Activated CD4-positive, alpha-beta memory T cell treated with anti-CD3 and anti-CD28 coated beads for 36 hours (primary cell): ENCODE measurements around the gene HIVEP2. TPM values are rescaled to one million over a fixed set of nuclear protein-coding genes. Genes with fewer than 3 reads are reported as not detected.

Source experiments
- CTCF ChIA-PET: fragments of 350-600 bp; sonication (Branson Sonifier 250); formaldehyde crosslinking; loops from one replicate; lab custom pipeline; 2021; ENCODE audit warnings: antibody characterized with exemption, inconsistent platforms; lab: Charles Lee
- POLR2A ChIA-PET: fragments of 350-600 bp; sonication (Branson Sonifier 250); formaldehyde crosslinking; loops from one replicate; lab custom pipeline; 2021; ENCODE audit warnings: antibody characterized with exemption; lab: Charles Lee
- DNase-seq: peaks from one replicate; pipeline ENCODE4 v3.0.0-alpha.2; 2020
- H3K27ac Mint-ChIP-seq: one replicate; pipeline ENCODE4 v1.8.0; 2021; ENCODE audit warnings: mixed read lengths
- H3K27me3 Mint-ChIP-seq: one replicate; pipeline ENCODE4 v1.8.0; 2021; ENCODE audit warnings: mixed read lengths
- H3K36me3 Mint-ChIP-seq: one replicate; pipeline ENCODE4 v1.8.0; 2021; ENCODE audit warnings: mixed read lengths
- H3K4me1 Mint-ChIP-seq: one replicate; pipeline ENCODE4 v1.8.0; 2021; ENCODE audit warnings: low read depth, mixed read lengths
- H3K4me3 Mint-ChIP-seq: one replicate; pipeline ENCODE4 v1.8.0; 2021; ENCODE audit warnings: mild to moderate bottlenecking, mixed read lengths
- H3K9me3 Mint-ChIP-seq: one replicate; pipeline ENCODE4 v1.8.0; 2021; ENCODE audit warnings: mixed read lengths
- intact Hi-C: fragments of 100-400 bp; cut with micrococcal nuclease; formaldehyde crosslinking; loops from one replicate; pipeline ENCODE4 v1.15.1; 2023
- total RNA-seq, 2 experiments: library from RNA; stranded (reverse); gene quantifications; one replicate each; pipeline ENCODE4 v1.2.3, GENCODE V29; 2021

HIVEP2 gene
- total RNA-seq, 2 experiments from 2014 or later, result 24.3 to 25.1 TPM

DNA sequence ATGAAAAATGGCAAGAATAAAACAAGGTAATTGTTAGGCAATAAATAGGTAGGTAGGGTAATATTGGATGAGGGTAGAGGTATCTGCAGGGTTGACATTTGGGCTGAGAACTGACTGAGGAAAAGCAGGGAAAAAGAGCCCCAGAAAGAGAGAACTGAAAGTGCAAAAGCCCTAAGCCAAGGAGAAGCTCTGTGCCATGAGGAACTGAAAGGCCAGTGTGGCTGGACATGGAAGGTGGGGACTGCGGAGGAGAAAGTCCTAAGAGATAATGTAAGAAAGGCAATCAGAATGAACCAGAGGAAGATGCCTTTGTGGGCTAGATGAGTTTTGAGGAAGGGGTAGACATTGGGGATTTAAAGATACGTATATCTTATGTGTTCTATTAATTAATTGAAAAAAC is 9.9 kb upstream of the HIVEP2 start:
- Mint-ChIP-seq H3K9me3 (no peaks in the 10 kb centered on the region), H3K36me3 (peaks cover 2% of the 10 kb centered on the region), H3K27ac (no peak overlapping the region), H3K4me3 (no peak overlapping the region), H3K4me1 (peaks cover 17% of the 10 kb centered on the region), H3K27me3 (no peaks in the 10 kb centered on the region)
- ChIA-PET CTCF (no interaction called here), POLR2A (no interaction called here)
- intact Hi-C loops, result no loop called here
- DNase-seq, result no peak

DNA sequence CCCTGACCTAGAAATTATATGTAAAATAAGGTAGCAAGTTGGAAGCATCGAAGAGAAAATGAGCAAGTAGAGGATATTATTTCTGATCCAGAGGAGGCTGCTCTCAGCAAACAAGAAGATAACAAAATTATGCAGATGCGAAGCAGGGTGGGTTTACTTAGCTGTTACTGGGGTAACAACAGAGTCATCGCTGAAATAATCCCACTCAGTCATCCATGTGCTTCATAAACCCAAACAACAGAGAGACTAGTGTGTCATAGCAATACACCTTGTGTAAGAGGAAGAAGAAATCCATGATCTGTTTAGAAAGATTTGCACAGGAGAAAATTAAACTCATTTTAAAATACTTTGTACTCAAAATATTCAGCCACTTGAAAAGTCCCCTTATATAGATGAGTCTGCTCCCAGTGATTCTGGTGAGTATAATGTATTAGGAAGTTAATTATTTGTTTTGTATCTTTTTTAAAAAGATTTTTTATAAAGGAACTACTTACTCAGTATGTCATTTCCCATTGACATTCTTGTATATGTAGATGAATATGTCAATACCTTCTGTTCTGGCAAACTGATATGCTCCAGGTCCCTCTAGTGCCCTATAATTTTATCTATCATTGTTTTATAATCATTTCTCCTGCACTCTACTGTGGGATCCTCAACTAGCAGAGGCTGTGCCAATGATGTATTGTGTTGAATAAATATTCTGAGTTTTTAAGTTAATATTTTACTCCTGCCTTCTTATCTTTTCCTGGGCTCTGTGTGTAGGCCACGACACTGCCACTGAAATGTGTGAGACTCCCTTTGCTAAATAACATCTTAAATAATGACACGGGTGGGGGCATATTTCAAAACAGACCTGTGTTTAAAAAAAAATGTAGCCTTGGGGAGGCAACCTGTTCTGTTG is 8.6 kb upstream of the HIVEP2 start:
- intact Hi-C loops, result no loop called here
- no peaks in the 10 kb centered on the region for H3K9me3 Mint-ChIP-seq
- H3K27me3 Mint-ChIP-seq, result no peaks in the 10 kb centered on the region
- ChIA-PET CTCF (interaction anchor here (1.2 to 1.7 kb wide), 2 partner anchors 384 to 478 kb away, joined by 4 read pairs; no protein-coding TSS in a partner anchor), POLR2A (no interaction called here)
- H3K4me3 Mint-ChIP-seq, result no peak overlapping the region
- H3K27ac Mint-ChIP-seq, result no peak overlapping the region
- H3K4me1 Mint-ChIP-seq, result peaks cover 19% of the 10 kb centered on the region
- H3K36me3 Mint-ChIP-seq, result peaks cover 2% of the 10 kb centered on the region
- no peak for DNase-seq

DNA sequence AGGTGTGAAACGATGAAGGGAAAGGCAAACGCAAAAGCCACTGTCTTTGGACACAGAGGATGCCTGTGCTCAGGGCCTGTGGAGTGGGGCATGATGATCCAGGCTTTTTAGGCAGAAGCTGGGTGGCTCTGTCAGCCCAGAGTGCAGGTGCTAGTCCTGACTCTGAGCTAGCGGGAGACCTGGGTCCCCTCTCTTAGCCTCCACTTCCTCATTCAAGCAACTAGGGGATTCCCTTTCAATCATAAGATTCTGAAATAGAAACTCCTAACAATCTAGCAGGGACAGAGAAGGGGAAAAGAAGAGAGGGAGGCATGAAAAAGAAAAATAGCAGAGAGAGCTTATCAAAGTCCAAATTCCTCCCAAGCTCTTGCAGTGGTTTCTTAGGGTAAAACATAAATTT is 7.6 kb upstream of the HIVEP2 start:
- Mint-ChIP-seq H3K36me3 (peaks cover 2% of the 10 kb centered on the region), H3K4me1 (peaks cover 23% of the 10 kb centered on the region)
- CTCF ChIA-PET, result interaction anchor here (1.2 to 1.7 kb wide), 3 partner anchors 74 to 477 kb away, joined by 4 read pairs; no protein-coding TSS in a partner anchor

DNA sequence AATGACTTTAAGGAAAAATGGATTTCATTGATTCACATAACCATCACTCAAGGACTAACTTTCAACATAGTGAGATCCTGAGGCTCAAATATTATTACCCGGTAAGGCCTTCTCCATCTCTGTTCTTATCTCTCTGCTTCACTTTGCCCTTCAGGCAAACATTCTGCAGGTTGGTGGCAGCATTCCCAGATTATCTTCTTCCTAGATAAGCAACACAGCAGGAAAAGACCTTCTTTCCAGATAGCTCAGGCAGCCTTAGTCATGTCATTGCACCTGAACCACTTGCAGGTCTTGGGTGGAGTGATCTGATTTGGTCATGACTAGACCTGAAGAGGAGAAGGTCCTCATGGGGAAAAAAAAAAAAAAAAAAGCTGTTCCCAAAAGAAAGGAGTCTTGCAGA is 5.3 kb upstream of the HIVEP2 start:
- Mint-ChIP-seq H3K27ac (peak overlapping the region; percentile 49), H3K4me1 (peaks cover 23% of the 10 kb centered on the region), H3K9me3 (no peaks in the 10 kb centered on the region), H3K27me3 (no peaks in the 10 kb centered on the region), H3K36me3 (peaks cover 2% of the 10 kb centered on the region), H3K4me3 (no peak overlapping the region)
- POLR2A ChIA-PET, result no interaction called here
- DNase-seq, result no peak
- intact Hi-C loops, result no loop called here
- CTCF ChIA-PET, result interaction anchor here (1.4 kb wide), 1 partner anchor 76 kb away, joined by 5 read pairs; no protein-coding TSS in a partner anchor

More for the DNA sequence above, 7.6 kb upstream of the HIVEP2 start:
- POLR2A ChIA-PET, result no interaction called here
- Mint-ChIP-seq H3K27me3 (no peaks in the 10 kb centered on the region), H3K9me3 (no peaks in the 10 kb centered on the region), H3K27ac (no peak overlapping the region), H3K4me3 (no peak overlapping the region)
- intact Hi-C loops, result no loop called here
- no peak for DNase-seq

DNA sequence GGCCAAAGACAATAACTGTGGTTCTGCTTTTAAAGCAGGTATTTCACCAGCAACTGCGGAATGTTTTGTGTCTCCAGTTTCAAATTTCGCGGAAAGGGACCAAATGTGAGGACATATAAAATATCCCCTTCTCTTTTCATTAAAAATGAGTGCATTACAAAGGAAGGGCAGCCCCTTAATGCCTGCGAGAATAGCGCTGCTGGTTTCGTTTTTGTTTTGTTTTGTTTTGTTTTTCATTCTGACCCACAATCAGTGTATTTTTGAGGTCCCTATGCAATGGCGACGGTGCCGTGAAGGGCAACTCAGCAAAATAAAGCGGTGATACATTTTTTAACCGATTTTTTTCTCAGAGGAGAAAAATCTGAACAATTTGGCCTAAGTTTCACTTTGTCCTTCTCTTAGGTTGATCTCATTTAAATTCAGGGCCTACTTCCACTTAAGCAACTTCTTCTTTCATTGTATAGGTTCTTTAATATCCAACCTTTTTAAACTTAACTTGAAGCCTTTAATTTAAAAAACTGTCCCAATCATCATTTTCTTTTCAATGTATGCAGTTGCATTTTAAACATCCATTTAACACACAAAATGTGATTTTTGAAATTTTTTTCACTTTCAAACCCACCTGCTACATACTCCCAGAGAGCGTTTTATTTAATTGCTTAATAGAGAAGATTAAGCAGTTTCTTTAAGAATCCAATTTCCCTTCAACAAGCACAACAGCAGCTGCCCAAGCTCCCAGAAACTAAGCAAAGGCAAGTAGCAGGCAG is 2.9 kb upstream of the HIVEP2 start:
- ChIA-PET POLR2A (interaction anchor here (0.7 to 2.8 kb wide), 11 partner anchors 17 to 503 kb away, joined by 3 to 26 read pairs (median 4); partner anchors contain the start of genes ADAT2 and PEX3), CTCF (interaction anchor here (1.1 to 2.0 kb wide), 3 partner anchors 62 to 254 kb away, joined by 3 to 9 read pairs (median 4); no protein-coding TSS in a partner anchor)
- peaks cover 24% of the 10 kb centered on the region for H3K4me1 Mint-ChIP-seq
- no peaks in the 10 kb centered on the region for H3K9me3 Mint-ChIP-seq
- peak; percentile 68 for DNase-seq
- peaks cover 2% of the 10 kb centered on the region for H3K27me3 Mint-ChIP-seq
- intact Hi-C loops, result loop anchor here (1.0 to 10.0 kb wide), 12 partner anchors 46 to 1397 kb away; partner anchors contain the start of genes AIG1, NMBR, STX11 and VTA1
- H3K27ac Mint-ChIP-seq, result peak overlapping the region; percentile 94
- H3K36me3 Mint-ChIP-seq, result peaks cover 6% of the 10 kb centered on the region
- peak overlapping the region; percentile 88 for H3K4me3 Mint-ChIP-seq

DNA sequence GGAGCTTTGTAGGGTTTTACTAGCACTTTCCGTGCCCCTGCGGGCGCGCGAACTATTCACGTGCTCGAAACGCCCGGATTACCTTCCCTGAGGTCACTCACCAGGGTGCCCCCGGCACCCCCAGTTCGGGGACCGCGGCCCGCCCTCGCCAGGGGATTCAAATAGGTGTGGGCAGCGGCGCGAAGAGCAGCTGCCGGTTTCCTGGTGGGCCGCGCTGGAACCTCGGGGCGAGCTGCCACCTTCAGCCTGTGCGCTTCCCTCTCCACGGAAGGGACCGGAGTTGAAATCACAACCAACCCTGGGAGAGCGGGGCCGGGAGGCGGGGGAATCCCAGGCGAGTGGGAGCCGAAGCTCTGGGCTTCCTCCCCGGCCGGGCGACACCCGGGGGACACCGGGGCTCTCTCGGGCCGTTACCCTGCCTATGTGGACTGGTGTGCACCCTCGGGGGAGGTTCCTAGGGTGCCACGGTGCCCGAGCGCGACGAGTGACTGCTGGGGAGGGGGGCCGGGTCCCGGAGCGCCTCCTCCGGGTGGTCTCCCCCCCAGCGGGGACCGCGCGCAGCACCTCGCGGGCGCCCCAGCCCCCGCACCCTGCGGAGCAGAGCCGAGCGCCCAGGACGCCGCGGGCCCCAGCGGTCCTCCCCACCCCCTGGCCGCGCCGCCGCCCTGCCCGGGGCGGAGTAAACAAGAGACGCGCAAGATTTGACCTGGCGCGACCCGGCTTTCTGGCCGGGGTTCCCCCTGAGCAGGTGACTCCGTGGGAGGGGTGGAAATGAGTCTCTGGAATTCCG is 2.1 kb upstream of the HIVEP2 start:
- ChIA-PET CTCF (interaction anchor here (1.0 to 2.0 kb wide), 8 partner anchors 12 to 254 kb away, joined by 3 to 9 read pairs (median 4); no protein-coding TSS in a partner anchor), POLR2A (interaction anchor here (0.7 to 2.8 kb wide), 22 partner anchors 9 to 503 kb away, joined by 3 to 26 read pairs (median 6); partner anchors contain the start of genes ADAT2 and PEX3)
- Mint-ChIP-seq H3K4me1 (peaks cover 24% of the 10 kb centered on the region), H3K36me3 (peaks cover 6% of the 10 kb centered on the region), H3K9me3 (no peaks in the 10 kb centered on the region), H3K4me3 (peak overlapping the region; percentile 96), H3K27ac (peak overlapping the region; percentile 99), H3K27me3 (peaks cover 2% of the 10 kb centered on the region)
- intact Hi-C loops, result loop anchor here (1.0 to 10.0 kb wide), 13 partner anchors 45 to 1398 kb away; partner anchors contain the start of genes ADAT2, AIG1, NMBR and PEX3
- peak; percentile 91 for DNase-seq

DNA sequence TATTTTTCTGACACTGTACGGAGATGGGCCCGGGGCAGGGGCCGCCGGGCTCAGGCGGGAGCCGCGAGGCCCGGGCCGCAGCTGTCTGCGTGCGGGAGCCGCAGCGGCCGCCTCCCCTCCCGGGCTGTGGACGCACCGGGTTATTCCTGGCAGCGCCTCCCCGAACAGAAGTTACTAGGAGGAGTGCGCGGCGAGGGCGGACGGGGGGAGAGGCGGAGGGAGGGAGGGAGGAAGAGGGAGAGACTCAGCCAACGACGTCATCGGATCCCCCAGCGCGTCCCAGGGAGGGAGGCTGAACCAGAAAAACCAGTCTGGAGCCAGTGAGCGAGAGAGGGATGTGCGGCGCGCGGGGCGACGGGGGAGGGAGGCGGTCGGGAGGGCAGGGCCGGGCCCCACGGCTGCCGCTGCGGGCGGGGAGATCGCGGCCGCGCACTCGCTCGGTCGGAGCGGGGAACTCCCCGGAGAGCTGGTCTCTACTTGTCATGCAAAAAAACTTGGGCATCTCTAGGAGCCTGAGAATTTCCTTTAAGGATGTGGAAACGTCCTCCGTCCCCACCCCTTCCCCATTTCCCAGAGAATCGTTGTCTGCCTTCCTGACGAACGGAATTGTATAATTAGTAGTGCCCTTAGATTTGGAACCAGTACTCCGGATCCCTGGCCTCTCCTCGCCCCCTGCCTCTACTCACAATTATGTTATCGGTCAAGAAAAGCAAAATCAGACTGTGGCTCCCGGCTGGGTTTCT is 1.4 kb upstream of the HIVEP2 start:
- ChIA-PET CTCF (interaction anchor here (1.0 to 2.0 kb wide), 8 partner anchors 11 to 253 kb away, joined by 3 to 9 read pairs (median 4); no protein-coding TSS in a partner anchor), POLR2A (interaction anchor here (0.6 to 2.8 kb wide), 27 partner anchors 8 to 592 kb away, joined by 3 to 26 read pairs (median 4); no protein-coding TSS in a partner anchor)
- H3K36me3 Mint-ChIP-seq, result peaks cover 6% of the 10 kb centered on the region
- H3K27ac Mint-ChIP-seq, result peak overlapping the region; percentile 99
- DNase-seq, result peak; percentile 96
- H3K4me1 Mint-ChIP-seq, result peaks cover 28% of the 10 kb centered on the region
- peak overlapping the region; percentile 96 for H3K4me3 Mint-ChIP-seq
- intact Hi-C loops, result loop anchor here (1.0 to 10.0 kb wide), 9 partner anchors 71 to 1398 kb away; partner anchors contain the start of genes ADAT2, NMBR, PEX3 and STX11
- H3K9me3 Mint-ChIP-seq, result no peaks in the 10 kb centered on the region
- H3K27me3 Mint-ChIP-seq, result peaks cover 2% of the 10 kb centered on the region

DNA sequence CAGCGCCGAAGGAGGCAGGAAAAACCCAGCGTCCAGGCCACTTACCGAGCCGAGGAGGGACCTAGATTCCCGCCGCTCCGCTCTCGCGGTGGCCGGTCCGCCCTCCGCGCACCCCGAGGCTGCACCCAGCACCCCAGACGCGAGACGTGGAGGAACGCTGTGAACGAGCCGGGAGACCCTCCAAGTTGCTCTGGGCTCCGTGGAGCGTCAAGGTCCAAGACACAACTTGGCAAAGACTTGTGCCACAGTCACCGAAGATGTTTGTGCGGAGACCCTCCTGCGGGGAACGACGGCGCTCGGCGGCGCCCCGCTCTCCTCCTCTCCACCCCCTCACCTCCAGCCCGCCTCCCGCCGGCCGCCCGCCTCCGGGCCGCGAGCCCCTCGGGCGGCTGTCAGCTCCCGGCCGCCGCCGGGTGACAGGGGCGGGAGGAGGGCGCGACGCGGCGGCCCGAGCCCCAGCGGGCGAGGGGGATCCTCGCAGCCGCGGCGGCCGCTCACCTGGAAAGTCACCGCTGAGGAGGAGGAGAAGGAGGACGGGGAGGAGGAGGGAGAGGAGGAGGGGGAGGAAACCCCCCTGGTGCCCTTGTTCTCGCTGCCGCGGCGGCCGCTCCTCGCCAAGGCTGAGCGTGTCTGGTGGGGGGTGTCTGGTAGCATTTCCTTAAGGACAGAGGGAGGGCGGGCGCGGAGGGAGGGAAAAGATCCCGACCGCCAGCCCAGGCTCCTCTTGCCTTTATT is 637 bp upstream of the HIVEP2 start:
- POLR2A ChIA-PET, result interaction anchor here (0.6 to 2.8 kb wide), 26 partner anchors 8 to 592 kb away, joined by 3 to 26 read pairs (median 4); no protein-coding TSS in a partner anchor
- intact Hi-C loops, result loop anchor here (1.0 to 10.0 kb wide), 9 partner anchors 72 to 1399 kb away; partner anchors contain the start of genes ADAT2, NMBR, PEX3 and STX11
- Mint-ChIP-seq H3K4me3 (peak overlapping the region; percentile 96), H3K27me3 (peaks cover 2% of the 10 kb centered on the region), H3K36me3 (peaks cover 6% of the 10 kb centered on the region), H3K9me3 (no peaks in the 10 kb centered on the region), H3K27ac (peak overlapping the region; percentile 99), H3K4me1 (peaks cover 36% of the 10 kb centered on the region)
- CTCF ChIA-PET, result interaction anchor here (1.2 to 2.0 kb wide), 4 partner anchors 10 to 103 kb away, joined by 3 to 9 read pairs (median 6); no protein-coding TSS in a partner anchor
- DNase-seq, result peak; percentile 71

DNA sequence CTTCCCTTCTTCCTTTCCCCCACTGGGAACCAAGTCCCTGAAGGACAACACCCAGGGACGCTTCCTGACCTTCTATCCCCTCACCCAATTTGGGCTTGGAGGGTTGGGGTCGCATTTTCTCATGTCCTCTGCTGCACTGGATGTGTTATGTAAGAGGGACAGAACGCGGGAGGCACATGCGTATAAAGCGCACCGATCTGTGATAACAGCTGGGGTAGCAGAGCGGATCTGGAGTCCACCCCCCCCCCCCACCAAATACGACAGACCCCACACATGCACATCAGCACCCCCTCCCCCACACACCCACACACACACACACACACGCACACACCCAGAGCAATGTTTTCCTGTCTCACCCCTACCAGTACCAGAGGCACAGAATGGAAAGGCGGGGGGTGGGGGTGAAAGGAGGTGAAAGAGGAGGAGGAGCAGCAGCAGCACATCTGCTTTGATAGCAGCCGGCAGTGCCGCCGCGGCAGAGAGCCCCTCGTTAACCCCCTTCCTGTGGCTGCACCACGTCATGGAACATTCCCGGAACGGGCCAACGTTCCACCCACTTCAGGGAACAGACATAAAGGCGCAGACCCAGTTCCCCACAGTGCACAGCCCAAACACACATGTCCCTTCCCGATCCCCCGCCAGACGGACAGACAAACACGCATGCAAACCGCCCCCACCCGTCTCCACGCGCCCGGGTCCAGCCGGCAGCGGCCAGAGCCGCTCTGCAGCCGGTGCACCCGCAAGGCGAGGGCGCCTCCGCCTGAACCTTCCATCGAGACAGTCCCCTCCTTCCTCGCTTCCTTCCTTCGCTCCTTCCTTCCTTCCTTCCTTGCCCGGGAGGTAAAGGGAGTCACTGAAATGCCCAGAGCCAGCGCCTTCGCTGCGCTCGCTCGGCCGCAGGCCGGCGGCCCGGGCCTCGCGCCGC is 590 bp downstream of the HIVEP2 start:
- Mint-ChIP-seq H3K4me1 (peaks cover 46% of the 10 kb centered on the region), H3K27me3 (peaks cover 2% of the 10 kb centered on the region), H3K4me3 (peak overlapping the region; percentile 96), H3K36me3 (peaks cover 6% of the 10 kb centered on the region), H3K9me3 (no peaks in the 10 kb centered on the region), H3K27ac (peak overlapping the region; percentile 99)
- POLR2A ChIA-PET, result interaction anchor here (0.6 to 2.8 kb wide), 23 partner anchors 12 to 611 kb away, joined by 3 to 26 read pairs (median 5); no protein-coding TSS in a partner anchor
- DNase-seq, result peak; percentile 96
- intact Hi-C loops, result loop anchor here (1.0 to 10.0 kb wide), 10 partner anchors 31 to 1400 kb away; partner anchors contain the start of gene STX11
- CTCF ChIA-PET, result interaction anchor here (1.2 to 3.0 kb wide), 7 partner anchors 9 to 91 kb away, joined by 3 to 12 read pairs (median 4); no protein-coding TSS in a partner anchor
